Peyer's patch (tissue), 4 donors: ENCODE measurements around the gene ARFGAP3.

Source experiments
- CTCF ChIP-seq, 6 experiments: fragments of 450-650 bp in 4 of 6; fragments of 200-600 bp in 2 of 6; sonication (generic) in 1 of 6; IDR thresholded peaks; one replicate each; pipeline ENCODE4 v1.5.1; 2017 to 2019; ENCODE audit warnings: antibody characterized with exemption in 6 of 6, mild to moderate bottlenecking in 3 of 6, moderate library complexity in 1 of 6
- POLR2A ChIP-seq, 2 donors: fragments of 450-650 bp; IDR thresholded peaks; one replicate each; pipeline ENCODE4 v1.5.1; 2017; ENCODE audit warnings: antibody characterized with exemption in 2 of 2, mild to moderate bottlenecking in 2 of 2, moderate library complexity in 2 of 2

GRCh38 chr22:42872821-42873220, 15.7 kb upstream of the ARFGAP3 start:
- TF ChIP-seq CTCF (IDR thresholded peaks at IDR 0.05): no peak
- TF ChIP-seq POLR2A (IDR thresholded peaks at IDR 0.05): no peak
